ENCODE measurements around the gene TMEM175. TPM values are rescaled to one million over a fixed set of nuclear protein-coding genes. Genes with fewer than 3 reads are reported as not detected.

Gene TMEM175
- total and polyA plus RNA-seq, 2 of the 13 experiments (the other 11 are each of a cell fraction or from before 2014, with no cell fraction given), result 5.1 to 9.9 TPM

GRCh38 chr4:992297-993110 is 60.2 kb downstream of the TMEM175 start (continued):
- TF ChIP-seq JUN (CRISPR knock-in tag; IDR thresholded peaks at IDR 0.05), result peak; percentile 57; the same call in 1 of the 2 replicates
- peak; percentile 94 for TF ChIP-seq RELA (CRISPR knock-in tag; IDR thresholded peaks at IDR 0.05)
- no peak for TF ChIP-seq ATAD3A (CRISPR knock-in tag; IDR thresholded peaks at IDR 0.05)
- TF ChIP-seq PHF5A (CRISPR knock-in tag; IDR thresholded peaks at IDR 0.05; ENCODE audit: low read depth, unreplicated experiment), result no peak
- TF ChIP-seq REL (CRISPR knock-in tag; conservative IDR thresholded peaks at IDR 0.05), result peak; percentile 85; the same call in 1 of the 2 replicates
- no peak for TF ChIP-seq HNRNPH1 (optimal IDR thresholded peaks at IDR 0.05; ENCODE audit: low read depth, low read length)
- TF ChIP-seq SMARCE1 (IDR thresholded peaks at IDR 0.05; ENCODE audit: borderline replicate concordance), result no peak
- peak; percentile 78 for TF ChIP-seq XRCC5 (optimal IDR thresholded peaks at IDR 0.05; ENCODE audit: low read length)
- TF ChIP-seq ZBTB3 (CRISPR knock-in tag; IDR thresholded peaks at IDR 0.05; ENCODE audit: borderline replicate concordance, low read depth), result peak; percentile 75; the same call in 1 of the 2 replicates
- no peak for TF ChIP-seq EHMT2 (IDR thresholded peaks at IDR 0.05; ENCODE audit: borderline replicate concordance, low read depth, low read length)
- TF ChIP-seq ZMAT3 (CRISPR knock-in tag; conservative IDR thresholded peaks at IDR 0.05), result peak; percentile 70
- TF ChIP-seq E2F2 (CRISPR knock-in tag; IDR thresholded peaks at IDR 0.05; ENCODE audit: borderline replicate concordance), result no peak
- no peak for TF ChIP-seq ARID2 (CRISPR knock-in tag; IDR thresholded peaks at IDR 0.05; ENCODE audit: borderline replicate concordance)
- peak; percentile 98 for TF ChIP-seq ZFP91 (CRISPR knock-in tag; IDR thresholded peaks at IDR 0.05; ENCODE audit: borderline replicate concordance)
- TF ChIP-seq RARA (CRISPR knock-in tag; IDR thresholded peaks at IDR 0.05), result peak; percentile 93
- TF ChIP-seq DNMT3B (CRISPR knock-in tag; conservative IDR thresholded peaks at IDR 0.05), result no peak
- TF ChIP-seq TGIF2 (CRISPR knock-in tag; IDR thresholded peaks at IDR 0.05), result peak; percentile 71; the same call in 1 of the 2 replicates
- TF ChIP-seq ZNF724P (CRISPR knock-in tag; IDR thresholded peaks at IDR 0.05; ENCODE audit: borderline replicate concordance), result no peak; the same call in 1 of the 2 replicates
- TF ChIP-seq TEAD3 (CRISPR knock-in tag; optimal IDR thresholded peaks at IDR 0.05; ENCODE audit: borderline replicate concordance), result peak; percentile 91
- TF ChIP-seq POLR2AphosphoS5 (IDR thresholded peaks at IDR 0.05; ENCODE audit: low read depth, low read length), result peak; percentile 93
- TF ChIP-seq ZBTB39 (CRISPR knock-in tag; IDR thresholded peaks at IDR 0.05), result no peak
- TF ChIP-seq KLF6 (CRISPR knock-in tag; IDR thresholded peaks at IDR 0.05), result peak; percentile 88
- no peak for TF ChIP-seq FOSL1 (CRISPR knock-in tag; IDR thresholded peaks at IDR 0.05; ENCODE audit: borderline replicate concordance)
- no peak for TF ChIP-seq CBFB (CRISPR knock-in tag; IDR thresholded peaks at IDR 0.05)
- peak; percentile 63 to 75; a peak in 3 of 4 replicates for TF ChIP-seq EP300 (IDR thresholded peaks at IDR 0.05; ENCODE audit: low read depth in 2 of 2, low read length in 2 of 2)
- TF ChIP-seq EP300 (CRISPR knock-in tag; IDR thresholded peaks at IDR 0.05; ENCODE audit: borderline replicate concordance), result peak; percentile 80; the same call in 1 of the 2 replicates
- no peak for TF ChIP-seq HOXA7 (CRISPR knock-in tag; IDR thresholded peaks at IDR 0.05)

Data from HepG2 (cell line).